22Rv1 (cell line): ENCODE results near the gene DAAM1.

Experiments used
- ZFX ChIP-seq: fragments of 450-650 bp; IDR thresholded peaks from 2 replicates; pipeline ENCODE4 v1.6.1; 2017; ENCODE audit warnings: antibody characterized with exemption, borderline replicate concordance
- TF ChIP-seq, protein P1 (sequence below): fragments of 450-650 bp; IDR thresholded peaks from 2 replicates; pipeline ENCODE4 v1.5.1; 2017; ENCODE audit warnings: mild to moderate bottlenecking

DNA sequence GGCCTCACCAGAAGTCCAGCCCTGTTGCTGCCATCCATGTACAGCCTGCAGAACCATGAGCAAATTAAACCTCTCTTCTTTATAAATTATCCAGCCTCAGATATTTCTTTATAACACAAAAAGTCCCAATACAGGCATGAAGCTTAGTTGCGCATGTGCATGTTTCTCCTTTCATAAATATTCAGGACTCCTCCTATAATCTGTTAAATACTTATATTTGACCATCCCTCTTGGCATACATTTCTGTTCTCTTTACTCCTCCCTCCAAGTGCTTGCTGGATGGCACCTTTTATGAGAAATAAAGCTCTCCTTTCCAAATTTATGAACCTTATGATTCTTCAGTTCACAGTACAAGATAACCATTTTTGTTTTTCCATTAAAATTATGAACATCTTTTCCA is 20.5 kb downstream of the DAAM1 start:
- TF ChIP-seq, protein P1, sequence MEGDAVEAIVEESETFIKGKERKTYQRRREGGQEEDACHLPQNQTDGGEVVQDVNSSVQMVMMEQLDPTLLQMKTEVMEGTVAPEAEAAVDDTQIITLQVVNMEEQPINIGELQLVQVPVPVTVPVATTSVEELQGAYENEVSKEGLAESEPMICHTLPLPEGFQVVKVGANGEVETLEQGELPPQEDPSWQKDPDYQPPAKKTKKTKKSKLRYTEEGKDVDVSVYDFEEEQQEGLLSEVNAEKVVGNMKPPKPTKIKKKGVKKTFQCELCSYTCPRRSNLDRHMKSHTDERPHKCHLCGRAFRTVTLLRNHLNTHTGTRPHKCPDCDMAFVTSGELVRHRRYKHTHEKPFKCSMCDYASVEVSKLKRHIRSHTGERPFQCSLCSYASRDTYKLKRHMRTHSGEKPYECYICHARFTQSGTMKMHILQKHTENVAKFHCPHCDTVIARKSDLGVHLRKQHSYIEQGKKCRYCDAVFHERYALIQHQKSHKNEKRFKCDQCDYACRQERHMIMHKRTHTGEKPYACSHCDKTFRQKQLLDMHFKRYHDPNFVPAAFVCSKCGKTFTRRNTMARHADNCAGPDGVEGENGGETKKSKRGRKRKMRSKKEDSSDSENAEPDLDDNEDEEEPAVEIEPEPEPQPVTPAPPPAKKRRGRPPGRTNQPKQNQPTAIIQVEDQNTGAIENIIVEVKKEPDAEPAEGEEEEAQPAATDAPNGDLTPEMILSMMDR, result no peak
- TF ChIP-seq ZFX, result no peak
